Vagina (tissue), 2 donors: ENCODE data around the gene PLEKHH1. TPM values are rescaled to one million over a fixed set of nuclear protein-coding genes. Genes with fewer than 3 reads are reported as not detected.

ENCODE experiments used
- DNase-seq, 2 donors: peaks; one replicate each; pipeline ENCODE4 v3.0.0-alpha.2; 2017; ENCODE audit errors: extremely low spot score in 2 of 2
- H3K27ac ChIP-seq: fragments of 200-600 bp; sonication (generic); one replicate; pipeline ENCODE4 v1.5.1; 2019
- H3K27me3 ChIP-seq: fragments of 200-600 bp; sonication (generic); one replicate; pipeline ENCODE4 v1.5.1; 2019
- H3K36me3 ChIP-seq, 2 donors: fragments of 200-600 bp; sonication (generic); one replicate each; pipeline ENCODE4 v1.5.1; 2017 to 2019
- H3K4me1 ChIP-seq: fragments of 200-600 bp; sonication (generic); one replicate; pipeline ENCODE4 v1.5.1; 2019
- H3K4me3 ChIP-seq, 2 donors: fragments of 200-600 bp; sonication (generic); 1 replicate in 1 of 2; 2 replicates in 1 of 2; pipeline ENCODE4 v1.5.1; 2016 to 2019
- H3K9me3 ChIP-seq: fragments of 200-600 bp; sonication (generic); one replicate; pipeline ENCODE4 v1.5.1; 2019
- POLR2A ChIP-seq, 2 donors: fragments of 450-650 bp; IDR thresholded peaks; one replicate each; pipeline ENCODE4 v1.6.1; 2017; ENCODE audit warnings: antibody characterized with exemption in 2 of 2, mild to moderate bottlenecking in 2 of 2, moderate library complexity in 2 of 2
- POLR2AphosphoS5 ChIP-seq, 2 donors: sonication (generic); formaldehyde crosslinking; IDR thresholded peaks; one replicate each; pipeline ENCODE4 v1.9.0; 2017; ENCODE audit warnings: antibody characterized with exemption in 2 of 2, mild to moderate bottlenecking in 2 of 2, low read depth in 1 of 2; ENCODE audit not compliant: insufficient read depth in 1 of 2
- intact Hi-C: fragments of 100-400 bp; cut with DNase I; formaldehyde crosslinking; loops from one replicate; pipeline ENCODE4 v1.15.1; 2023
- total RNA-seq: library from RNA; depleted of rRNA; stranded (reverse); fragments of >200 nt; gene quantifications from one replicate; pipeline ENCODE4 v1.2.3, GENCODE V29; 2016
- TF ChIP-seq, protein P1 (sequence below), 3 experiments: fragments of 450-650 bp in 2 of 3; fragments of 200-600 bp in 1 of 3; sonication (generic) in 1 of 3; IDR thresholded peaks; one replicate each; pipeline ENCODE4 v1.5.1; 2017 to 2019; ENCODE audit warnings: antibody characterized with exemption in 3 of 3, mild to moderate bottlenecking in 2 of 3, moderate library complexity in 2 of 3

Gene PLEKHH1
- total RNA-seq, 1 donor from 2014 or later, result 2.5 TPM

DNA sequence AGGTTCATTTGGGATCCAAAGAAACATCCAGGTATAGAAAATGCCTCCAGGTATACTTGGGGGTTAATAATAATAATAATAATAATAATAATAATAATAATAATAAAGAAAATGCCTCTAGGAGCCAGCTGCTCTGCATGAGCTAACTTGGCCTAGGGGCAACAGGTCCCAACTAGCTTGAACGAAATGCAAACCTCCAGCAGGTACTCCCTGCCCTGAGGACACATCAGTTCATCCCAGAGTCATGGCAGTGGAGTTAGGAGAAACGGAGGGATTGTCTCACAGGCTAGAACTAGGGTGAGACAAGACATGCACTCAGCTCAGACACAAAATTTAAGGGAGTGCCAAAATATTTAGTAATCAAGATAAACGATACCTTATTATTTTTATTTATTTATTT lies 32.1 kb upstream of the PLEKHH1 start:
- Histone ChIP-seq H3K27me3 (no peaks in the 10 kb centered on the region), H3K27ac (no peak overlapping the region), H3K4me1 (no peaks in the 10 kb centered on the region), H3K9me3 (no peaks in the 10 kb centered on the region), H3K4me3 (no peak overlapping the region), H3K36me3 (no peaks in the 10 kb centered on the region)
- no peak for TF ChIP-seq POLR2A (IDR thresholded peaks at IDR 0.05)
- no peak for DNase-seq
- intact Hi-C loops, result no loop called here

DNA sequence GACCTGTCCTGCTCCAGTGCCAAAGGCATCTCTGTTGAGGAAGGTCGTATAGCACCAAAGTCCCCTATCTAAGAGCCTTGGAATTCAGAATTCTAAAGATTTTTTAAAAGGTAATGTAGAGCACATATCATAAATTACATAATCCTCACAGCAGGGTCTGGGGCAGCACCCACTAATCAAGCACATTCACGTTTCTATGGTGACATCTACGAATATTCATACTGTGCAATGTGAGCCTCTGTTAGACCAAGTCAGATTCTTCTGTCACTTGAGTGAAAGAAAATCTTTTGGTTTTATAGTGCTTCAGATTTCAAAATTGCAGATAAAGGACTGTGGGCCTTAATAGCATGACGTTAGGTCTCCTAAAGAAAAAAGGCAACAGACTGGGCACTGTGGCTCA lies 31.4 kb upstream of the PLEKHH1 start:
- no peak for DNase-seq
- intact Hi-C loops, result no loop called here
- Histone ChIP-seq H3K4me1 (no peaks in the 10 kb centered on the region), H3K4me3 (no peak overlapping the region), H3K9me3 (no peaks in the 10 kb centered on the region), H3K27me3 (no peaks in the 10 kb centered on the region), H3K27ac (no peak overlapping the region), H3K36me3 (no peaks in the 10 kb centered on the region)
- TF ChIP-seq, protein P1, sequence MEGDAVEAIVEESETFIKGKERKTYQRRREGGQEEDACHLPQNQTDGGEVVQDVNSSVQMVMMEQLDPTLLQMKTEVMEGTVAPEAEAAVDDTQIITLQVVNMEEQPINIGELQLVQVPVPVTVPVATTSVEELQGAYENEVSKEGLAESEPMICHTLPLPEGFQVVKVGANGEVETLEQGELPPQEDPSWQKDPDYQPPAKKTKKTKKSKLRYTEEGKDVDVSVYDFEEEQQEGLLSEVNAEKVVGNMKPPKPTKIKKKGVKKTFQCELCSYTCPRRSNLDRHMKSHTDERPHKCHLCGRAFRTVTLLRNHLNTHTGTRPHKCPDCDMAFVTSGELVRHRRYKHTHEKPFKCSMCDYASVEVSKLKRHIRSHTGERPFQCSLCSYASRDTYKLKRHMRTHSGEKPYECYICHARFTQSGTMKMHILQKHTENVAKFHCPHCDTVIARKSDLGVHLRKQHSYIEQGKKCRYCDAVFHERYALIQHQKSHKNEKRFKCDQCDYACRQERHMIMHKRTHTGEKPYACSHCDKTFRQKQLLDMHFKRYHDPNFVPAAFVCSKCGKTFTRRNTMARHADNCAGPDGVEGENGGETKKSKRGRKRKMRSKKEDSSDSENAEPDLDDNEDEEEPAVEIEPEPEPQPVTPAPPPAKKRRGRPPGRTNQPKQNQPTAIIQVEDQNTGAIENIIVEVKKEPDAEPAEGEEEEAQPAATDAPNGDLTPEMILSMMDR (IDR thresholded peaks at IDR 0.05), result no peak
- TF ChIP-seq POLR2AphosphoS5 (IDR thresholded peaks at IDR 0.05; ENCODE audit: insufficient read depth in 1 of 2, low read depth in 1 of 2) (no peak), POLR2A (IDR thresholded peaks at IDR 0.05) (no peak)

DNA sequence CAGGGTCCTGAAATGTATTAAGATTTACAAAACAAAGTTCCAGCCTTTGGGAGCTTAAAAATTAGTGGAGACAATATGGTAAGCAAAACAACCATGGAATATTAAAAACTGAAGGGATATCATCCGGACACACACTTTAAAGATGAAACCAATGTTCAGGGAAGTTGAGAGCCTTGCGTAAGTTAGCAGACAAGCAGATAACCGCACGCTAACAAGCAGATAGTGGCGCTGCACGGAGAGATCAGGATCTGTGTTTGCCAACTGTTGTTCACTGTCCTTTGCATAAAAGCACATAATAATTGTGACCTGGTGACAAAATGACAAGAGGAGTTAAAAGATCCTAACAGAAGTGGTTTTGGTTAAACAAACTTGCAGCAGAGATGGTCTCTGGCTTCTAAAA lies 30.2 kb upstream of the PLEKHH1 start:
- H3K4me3 ChIP-seq, result no peak overlapping the region
- intact Hi-C loops, result no loop called here
- TF ChIP-seq POLR2AphosphoS5 (IDR thresholded peaks at IDR 0.05; ENCODE audit: insufficient read depth in 1 of 2, low read depth in 1 of 2) (no peak), POLR2A (IDR thresholded peaks at IDR 0.05) (no peak)
- TF ChIP-seq, protein P1 (IDR thresholded peaks at IDR 0.05), result no peak
- no peaks in the 10 kb centered on the region for H3K27me3 ChIP-seq
- H3K9me3 ChIP-seq, result no peaks in the 10 kb centered on the region
- no peak overlapping the region for H3K27ac ChIP-seq
- H3K36me3 ChIP-seq, result no peaks in the 10 kb centered on the region
- DNase-seq, result no peak
- H3K4me1 ChIP-seq, result no peaks in the 10 kb centered on the region

DNA sequence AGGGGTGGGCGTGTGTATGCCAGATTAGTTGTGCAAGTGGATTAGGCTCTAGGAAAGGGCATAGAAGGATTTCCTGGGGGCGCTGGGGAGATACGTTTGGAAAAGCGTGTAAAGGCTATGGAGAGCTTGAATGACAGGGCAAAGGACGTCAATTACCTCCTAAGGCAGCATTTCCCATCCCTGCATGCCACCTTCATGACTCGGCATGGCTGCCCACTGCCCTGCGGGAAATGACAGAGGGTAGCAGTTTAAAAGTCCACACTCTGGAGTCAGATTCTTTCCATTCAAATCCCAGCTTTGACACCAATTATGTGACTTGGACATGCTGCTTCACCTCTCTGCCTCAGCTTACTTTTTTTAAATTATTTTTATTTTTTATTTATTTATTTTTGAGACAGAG lies 29.8 kb upstream of the PLEKHH1 start:
- no peak for DNase-seq
- Histone ChIP-seq H3K4me3 (no peak overlapping the region), H3K36me3 (no peaks in the 10 kb centered on the region), H3K4me1 (no peaks in the 10 kb centered on the region), H3K9me3 (no peaks in the 10 kb centered on the region), H3K27ac (no peak overlapping the region), H3K27me3 (no peaks in the 10 kb centered on the region)
- TF ChIP-seq POLR2AphosphoS5 (IDR thresholded peaks at IDR 0.05; ENCODE audit: insufficient read depth in 1 of 2, low read depth in 1 of 2), result no peak
- TF ChIP-seq POLR2A (IDR thresholded peaks at IDR 0.05), result no peak
- TF ChIP-seq, protein P1 (IDR thresholded peaks at IDR 0.05), result no peak
- intact Hi-C loops, result no loop called here

DNA sequence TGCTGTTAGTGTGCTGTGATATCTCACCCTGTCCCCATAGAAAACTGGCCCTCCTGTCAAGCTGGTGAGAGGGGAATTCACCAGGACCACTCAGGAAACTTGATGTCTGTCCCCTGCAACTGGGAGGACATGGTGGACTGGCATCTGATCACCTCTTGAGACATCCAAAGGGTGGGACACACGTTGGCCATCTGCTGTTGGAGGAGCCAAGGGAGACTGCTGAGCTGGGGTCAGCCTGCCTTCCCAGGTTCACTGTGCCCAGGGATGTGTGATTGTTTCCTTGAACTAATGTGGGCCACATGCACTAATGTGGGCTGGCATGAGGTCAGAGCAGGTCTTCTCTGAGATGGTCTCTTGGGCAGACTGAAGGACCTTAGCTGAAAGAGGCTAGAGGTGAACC lies 27.8 kb upstream of the PLEKHH1 start:
- DNase-seq, result no peak
- no peaks in the 10 kb centered on the region for H3K4me1 ChIP-seq
- TF ChIP-seq POLR2A (IDR thresholded peaks at IDR 0.05) (no peak), POLR2AphosphoS5 (IDR thresholded peaks at IDR 0.05; ENCODE audit: insufficient read depth in 1 of 2, low read depth in 1 of 2) (no peak)
- TF ChIP-seq, protein P1 (IDR thresholded peaks at IDR 0.05), result no peak
- H3K9me3 ChIP-seq, result no peaks in the 10 kb centered on the region
- intact Hi-C loops, result no loop called here
- no peaks in the 10 kb centered on the region for H3K36me3 ChIP-seq
- H3K4me3 ChIP-seq, result no peak overlapping the region
- no peaks in the 10 kb centered on the region for H3K27me3 ChIP-seq
- no peak overlapping the region for H3K27ac ChIP-seq

DNA sequence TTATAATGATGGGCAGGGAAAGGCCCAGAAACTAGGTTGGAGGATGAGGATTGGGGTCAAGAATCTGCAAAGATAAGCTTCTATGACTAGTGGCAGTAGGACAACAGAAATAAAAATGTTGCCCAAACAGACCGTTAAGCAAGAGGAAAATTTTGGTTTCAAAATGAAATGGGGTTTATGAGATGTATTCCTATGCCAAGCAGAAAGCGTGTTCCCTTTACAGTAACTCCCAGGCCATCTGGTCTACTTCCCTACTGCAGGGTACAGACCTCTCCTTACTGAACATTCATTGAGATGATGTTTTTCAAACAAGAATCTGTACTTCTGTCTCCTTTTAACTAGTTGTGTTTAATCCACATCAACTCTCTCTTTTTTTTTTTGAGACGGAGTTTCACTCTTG lies 24.1 kb upstream of the PLEKHH1 start:
- no peak for DNase-seq
- TF ChIP-seq POLR2AphosphoS5 (IDR thresholded peaks at IDR 0.05; ENCODE audit: insufficient read depth in 1 of 2, low read depth in 1 of 2) (no peak), POLR2A (IDR thresholded peaks at IDR 0.05) (no peak)
- TF ChIP-seq, protein P1 (IDR thresholded peaks at IDR 0.05), result no peak
- Histone ChIP-seq H3K36me3 (no peaks in the 10 kb centered on the region), H3K27ac (no peak overlapping the region), H3K9me3 (no peaks in the 10 kb centered on the region), H3K4me1 (peaks cover 3% of the 10 kb centered on the region), H3K4me3 (no peak overlapping the region), H3K27me3 (no peaks in the 10 kb centered on the region)
- intact Hi-C loops, result no loop called here
